GM23338 (cell line): Measurements from ENCODE around the gene CFTR. TPM values are rescaled to one million over a fixed set of nuclear protein-coding genes. Genes with fewer than 3 reads are reported as not detected.

ENCODE experiments used
- ATAC-seq: fragments of 200-7000 bp; cut with Tn5 transposase; 3 replicates; pipeline ENCODE4 v1.9.1; 2020
- DNase-seq: peaks from one replicate; pipeline ENCODE4 v3.0.0-alpha.2; 2015; ENCODE audit warnings: low spot score
- H2AFZ ChIP-seq: fragments of 200-600 bp; sonication (generic); 2 replicates; pipeline ENCODE4 v1.8.0; 2016; ENCODE audit warnings: antibody characterized with exemption, mild to moderate bottlenecking, moderate library complexity
- H3F3A ChIP-seq: fragments of 200-600 bp; sonication (generic); replicated peaks from 2 replicates; pipeline ENCODE4 v1.8.0; 2017; ENCODE audit warnings: antibody characterized with exemption, mixed run types, low read depth
- H3K27ac ChIP-seq: fragments of 200-600 bp; sonication (generic); 2 replicates; pipeline ENCODE4 v1.6.1; 2016; ENCODE audit warnings: low read depth
- H3K27me3 ChIP-seq: fragments of 200-600 bp; sonication (generic); 2 replicates; pipeline ENCODE4 v1.8.0; 2016; ENCODE audit warnings: mild to moderate bottlenecking, mixed run types, moderate library complexity; ENCODE audit not compliant: insufficient read depth
- H3K36me3 ChIP-seq: fragments of 200-600 bp; sonication (generic); 2 replicates; pipeline ENCODE4 v1.8.0; 2016; ENCODE audit warnings: mild to moderate bottlenecking; ENCODE audit not compliant: insufficient read depth
- H3K4me1 ChIP-seq: fragments of 200-600 bp; sonication (generic); 2 replicates; pipeline ENCODE4 v1.8.0; 2016; ENCODE audit warnings: mild to moderate bottlenecking, moderate library complexity; ENCODE audit not compliant: insufficient read depth
- H3K4me2 ChIP-seq: fragments of 200-600 bp; sonication (generic); 2 replicates; pipeline ENCODE4 v1.7.1; 2017; ENCODE audit warnings: mixed run types
- H3K4me3 ChIP-seq: fragments of 200-600 bp; sonication (generic); 2 replicates; pipeline ENCODE4 v1.6.1; 2016; ENCODE audit warnings: mixed run types
- H3K79me2 ChIP-seq: fragments of 200-600 bp; sonication (generic); replicated peaks from 2 replicates; pipeline ENCODE4 v1.8.0; 2017; ENCODE audit warnings: mild to moderate bottlenecking; ENCODE audit not compliant: insufficient read depth
- H3K9me2 ChIP-seq: fragments of 200-600 bp; sonication (generic); 2 replicates; pipeline ENCODE4 v1.8.0; 2017; ENCODE audit not compliant: insufficient read depth
- H4K20me1 ChIP-seq: fragments of 200-600 bp; sonication (generic); replicated peaks from 2 replicates; pipeline ENCODE4 v1.8.0; 2017; ENCODE audit warnings: mild to moderate bottlenecking; ENCODE audit not compliant: insufficient read depth
- H3K27ac Mint-ChIP-seq: 2 replicates; pipeline ENCODE4 v1.8.0; 2020; ENCODE audit warnings: inconsistent platforms, mild to moderate bottlenecking, moderate library complexity, mixed read lengths
- H3K27me3 Mint-ChIP-seq: 3 replicates; pipeline ENCODE4 v1.8.0; 2022; ENCODE audit warnings: low read depth, mild to moderate bottlenecking, moderate library complexity, mixed read lengths, inconsistent platforms; ENCODE audit not compliant: insufficient read depth, poor library complexity
- H3K36me3 Mint-ChIP-seq: 3 replicates; pipeline ENCODE4 v1.8.0; 2021; ENCODE audit warnings: low read depth, mild to moderate bottlenecking, inconsistent platforms, moderate library complexity, mixed read lengths
- H3K4me1 Mint-ChIP-seq: 3 replicates; pipeline ENCODE4 v1.8.0; 2020; ENCODE audit warnings: mild to moderate bottlenecking, inconsistent platforms, mixed read lengths
- H3K4me3 Mint-ChIP-seq: 3 replicates; pipeline ENCODE4 v1.8.0; 2021; ENCODE audit warnings: moderate library complexity, mild to moderate bottlenecking, inconsistent platforms, mixed read lengths
- H3K9me3 Mint-ChIP-seq: 3 replicates; pipeline ENCODE4 v1.8.0; 2020; ENCODE audit warnings: moderate library complexity, mild to moderate bottlenecking, inconsistent platforms, mixed read lengths
- NANOG ChIP-seq: IDR thresholded peaks from 2 replicates; pipeline ENCODE4 v1.6.1; 2016; ENCODE audit warnings: antibody characterized with exemption, borderline replicate concordance
- polyA plus RNA-seq: library from polyadenylated mRNA; unstranded; fragments of >200 nt; fragmentation: Nextera tagmentation; extraction: Ambion mirVana; gene quantifications from 2 replicates; pipeline ENCODE4 v1.2.1, GENCODE V29; 2016
- total RNA-seq: library from RNA; depleted of rRNA; stranded (reverse); fragments of >200 nt; shearing (Covaris generic); gene quantifications from 2 replicates; pipeline ENCODE4 v1.2.3, GENCODE V29; 2014
- TF ChIP-seq, protein P1 (sequence below): IDR thresholded peaks from one replicate; pipeline ENCODE4 v1.6.1; 2018; ENCODE audit warnings: antibody characterized with exemption; ENCODE audit not compliant: unreplicated experiment
- TF ChIP-seq, protein P2 (sequence below): fragments of 250-450 bp; sonication (Bioruptor Pico); IDR thresholded peaks from 2 replicates; pipeline ENCODE4 v1.5.0; 2020; ENCODE audit warnings: mild to moderate bottlenecking, moderate library complexity
- TF ChIP-seq, protein P3 (sequence below): IDR thresholded peaks from 2 replicates; pipeline ENCODE4 v1.6.1; 2016; ENCODE audit warnings: antibody characterized with exemption

CFTR gene
- total and polyA plus RNA-seq, 2 experiments from 2014 or later = 0.45 to 1.2 TPM

DNA sequence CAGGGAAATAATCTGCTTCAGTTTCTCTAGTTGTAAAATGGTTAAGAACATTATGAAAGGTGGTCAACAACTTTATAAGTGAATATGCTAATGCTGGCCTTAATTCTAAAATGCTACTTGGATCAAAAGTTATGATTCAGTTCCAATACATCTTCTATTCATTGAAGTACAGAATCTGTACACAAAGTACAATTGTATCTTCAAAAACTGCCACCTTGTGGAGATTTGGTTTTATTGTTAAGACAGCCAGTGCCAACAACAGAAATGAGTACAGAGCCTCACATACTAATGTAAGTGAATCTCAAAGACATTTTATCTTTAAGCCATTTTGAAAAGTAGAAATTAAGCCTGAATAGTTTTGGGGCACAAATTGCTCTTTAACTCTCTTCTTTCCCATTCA is 194.0 kb downstream of the CFTR start:
- H3K27ac ChIP-seq = peak overlapping the region; percentile 78
- H3K4me3 ChIP-seq = peak overlapping the region; percentile 38

DNA sequence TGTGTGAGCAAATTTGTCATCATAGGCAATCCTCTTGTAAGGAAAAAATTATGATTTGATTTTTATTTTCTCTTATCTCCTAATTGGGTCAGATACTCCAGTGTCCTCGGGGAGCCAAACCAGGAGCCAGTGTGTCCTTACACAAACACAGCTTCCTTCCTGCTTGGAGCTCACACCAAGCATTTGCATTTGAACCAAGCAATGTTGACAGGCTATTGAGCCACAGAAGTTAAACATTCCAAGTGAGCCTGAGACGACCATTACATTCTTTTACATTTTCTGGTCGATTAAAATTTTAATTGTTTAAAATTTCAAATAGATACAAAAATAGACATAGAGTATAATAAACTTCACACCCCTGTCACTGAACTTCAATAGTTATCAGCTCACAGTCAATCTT is 194.8 kb downstream of the CFTR start:
- no peaks in the 10 kb centered on the region for H4K20me1 ChIP-seq
- H3K79me2 ChIP-seq = no peaks in the 10 kb centered on the region
- H3K4me3 ChIP-seq = no peak overlapping the region
- peak overlapping the region; percentile 78; the same call in 1 of the 2 replicates for H3K27ac Mint-ChIP-seq
- H2AFZ ChIP-seq = no peak overlapping the region
- no peaks in the 10 kb centered on the region for H3F3A ChIP-seq
- H3K4me1 Mint-ChIP-seq = peaks cover 61% of the 10 kb centered on the region
- no peak overlapping the region for H3K4me3 Mint-ChIP-seq
- H3K36me3 Mint-ChIP-seq = no peaks in the 10 kb centered on the region
- TF ChIP-seq, protein P1, sequence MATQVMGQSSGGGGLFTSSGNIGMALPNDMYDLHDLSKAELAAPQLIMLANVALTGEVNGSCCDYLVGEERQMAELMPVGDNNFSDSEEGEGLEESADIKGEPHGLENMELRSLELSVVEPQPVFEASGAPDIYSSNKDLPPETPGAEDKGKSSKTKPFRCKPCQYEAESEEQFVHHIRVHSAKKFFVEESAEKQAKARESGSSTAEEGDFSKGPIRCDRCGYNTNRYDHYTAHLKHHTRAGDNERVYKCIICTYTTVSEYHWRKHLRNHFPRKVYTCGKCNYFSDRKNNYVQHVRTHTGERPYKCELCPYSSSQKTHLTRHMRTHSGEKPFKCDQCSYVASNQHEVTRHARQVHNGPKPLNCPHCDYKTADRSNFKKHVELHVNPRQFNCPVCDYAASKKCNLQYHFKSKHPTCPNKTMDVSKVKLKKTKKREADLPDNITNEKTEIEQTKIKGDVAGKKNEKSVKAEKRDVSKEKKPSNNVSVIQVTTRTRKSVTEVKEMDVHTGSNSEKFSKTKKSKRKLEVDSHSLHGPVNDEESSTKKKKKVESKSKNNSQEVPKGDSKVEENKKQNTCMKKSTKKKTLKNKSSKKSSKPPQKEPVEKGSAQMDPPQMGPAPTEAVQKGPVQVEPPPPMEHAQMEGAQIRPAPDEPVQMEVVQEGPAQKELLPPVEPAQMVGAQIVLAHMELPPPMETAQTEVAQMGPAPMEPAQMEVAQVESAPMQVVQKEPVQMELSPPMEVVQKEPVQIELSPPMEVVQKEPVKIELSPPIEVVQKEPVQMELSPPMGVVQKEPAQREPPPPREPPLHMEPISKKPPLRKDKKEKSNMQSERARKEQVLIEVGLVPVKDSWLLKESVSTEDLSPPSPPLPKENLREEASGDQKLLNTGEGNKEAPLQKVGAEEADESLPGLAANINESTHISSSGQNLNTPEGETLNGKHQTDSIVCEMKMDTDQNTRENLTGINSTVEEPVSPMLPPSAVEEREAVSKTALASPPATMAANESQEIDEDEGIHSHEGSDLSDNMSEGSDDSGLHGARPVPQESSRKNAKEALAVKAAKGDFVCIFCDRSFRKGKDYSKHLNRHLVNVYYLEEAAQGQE = no peak
- TF ChIP-seq NANOG = peak; percentile 57; the same call in 1 of the 2 replicates
- TF ChIP-seq, protein P2, sequence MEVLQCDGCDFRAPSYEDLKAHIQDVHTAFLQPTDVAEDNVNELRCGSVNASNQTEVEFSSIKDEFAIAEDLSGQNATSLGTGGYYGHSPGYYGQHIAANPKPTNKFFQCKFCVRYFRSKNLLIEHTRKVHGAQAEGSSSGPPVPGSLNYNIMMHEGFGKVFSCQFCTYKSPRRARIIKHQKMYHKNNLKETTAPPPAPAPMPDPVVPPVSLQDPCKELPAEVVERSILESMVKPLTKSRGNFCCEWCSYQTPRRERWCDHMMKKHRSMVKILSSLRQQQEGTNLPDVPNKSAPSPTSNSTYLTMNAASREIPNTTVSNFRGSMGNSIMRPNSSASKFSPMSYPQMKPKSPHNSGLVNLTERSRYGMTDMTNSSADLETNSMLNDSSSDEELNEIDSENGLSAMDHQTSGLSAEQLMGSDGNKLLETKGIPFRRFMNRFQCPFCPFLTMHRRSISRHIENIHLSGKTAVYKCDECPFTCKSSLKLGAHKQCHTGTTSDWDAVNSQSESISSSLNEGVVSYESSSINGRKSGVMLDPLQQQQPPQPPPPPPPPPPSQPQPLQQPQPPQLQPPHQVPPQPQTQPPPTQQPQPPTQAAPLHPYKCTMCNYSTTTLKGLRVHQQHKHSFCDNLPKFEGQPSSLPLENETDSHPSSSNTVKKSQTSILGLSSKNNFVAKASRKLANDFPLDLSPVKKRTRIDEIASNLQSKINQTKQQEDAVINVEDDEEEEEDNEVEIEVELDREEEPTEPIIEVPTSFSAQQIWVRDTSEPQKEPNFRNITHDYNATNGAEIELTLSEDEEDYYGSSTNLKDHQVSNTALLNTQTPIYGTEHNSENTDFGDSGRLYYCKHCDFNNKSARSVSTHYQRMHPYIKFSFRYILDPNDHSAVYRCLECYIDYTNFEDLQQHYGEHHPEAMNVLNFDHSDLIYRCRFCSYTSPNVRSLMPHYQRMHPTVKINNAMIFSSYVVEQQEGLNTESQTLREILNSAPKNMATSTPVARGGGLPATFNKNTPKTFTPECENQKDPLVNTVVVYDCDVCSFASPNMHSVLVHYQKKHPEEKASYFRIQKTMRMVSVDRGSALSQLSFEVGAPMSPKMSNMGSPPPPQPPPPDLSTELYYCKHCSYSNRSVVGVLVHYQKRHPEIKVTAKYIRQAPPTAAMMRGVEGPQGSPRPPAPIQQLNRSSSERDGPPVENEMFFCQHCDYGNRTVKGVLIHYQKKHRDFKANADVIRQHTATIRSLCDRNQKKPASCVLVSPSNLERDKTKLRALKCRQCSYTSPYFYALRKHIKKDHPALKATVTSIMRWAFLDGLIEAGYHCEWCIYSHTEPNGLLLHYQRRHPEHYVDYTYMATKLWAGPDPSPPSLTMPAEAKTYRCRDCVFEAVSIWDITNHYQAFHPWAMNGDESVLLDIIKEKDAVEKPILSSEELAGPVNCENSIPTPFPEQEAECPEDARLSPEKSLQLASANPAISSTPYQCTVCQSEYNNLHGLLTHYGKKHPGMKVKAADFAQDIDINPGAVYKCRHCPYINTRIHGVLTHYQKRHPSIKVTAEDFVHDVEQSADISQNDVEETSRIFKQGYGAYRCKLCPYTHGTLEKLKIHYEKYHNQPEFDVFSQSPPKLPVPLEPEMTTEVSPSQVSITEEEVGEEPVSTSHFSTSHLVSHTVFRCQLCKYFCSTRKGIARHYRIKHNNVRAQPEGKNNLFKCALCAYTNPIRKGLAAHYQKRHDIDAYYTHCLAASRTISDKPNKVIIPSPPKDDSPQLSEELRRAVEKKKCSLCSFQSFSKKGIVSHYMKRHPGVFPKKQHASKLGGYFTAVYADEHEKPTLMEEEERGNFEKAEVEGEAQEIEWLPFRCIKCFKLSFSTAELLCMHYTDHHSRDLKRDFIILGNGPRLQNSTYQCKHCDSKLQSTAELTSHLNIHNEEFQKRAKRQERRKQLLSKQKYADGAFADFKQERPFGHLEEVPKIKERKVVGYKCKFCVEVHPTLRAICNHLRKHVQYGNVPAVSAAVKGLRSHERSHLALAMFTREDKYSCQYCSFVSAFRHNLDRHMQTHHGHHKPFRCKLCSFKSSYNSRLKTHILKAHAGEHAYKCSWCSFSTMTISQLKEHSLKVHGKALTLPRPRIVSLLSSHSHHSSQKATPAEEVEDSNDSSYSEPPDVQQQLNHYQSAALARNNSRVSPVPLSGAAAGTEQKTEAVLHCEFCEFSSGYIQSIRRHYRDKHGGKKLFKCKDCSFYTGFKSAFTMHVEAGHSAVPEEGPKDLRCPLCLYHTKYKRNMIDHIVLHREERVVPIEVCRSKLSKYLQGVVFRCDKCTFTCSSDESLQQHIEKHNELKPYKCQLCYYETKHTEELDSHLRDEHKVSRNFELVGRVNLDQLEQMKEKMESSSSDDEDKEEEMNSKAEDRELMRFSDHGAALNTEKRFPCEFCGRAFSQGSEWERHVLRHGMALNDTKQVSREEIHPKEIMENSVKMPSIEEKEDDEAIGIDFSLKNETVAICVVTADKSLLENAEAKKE (CRISPR knock-in tag) = peak; percentile 60; the same call in 1 of the 2 replicates
- peaks cover 50% of the 10 kb centered on the region for H3K4me1 ChIP-seq
- H3K27me3 Mint-ChIP-seq = peaks cover 12% of the 10 kb centered on the region
- no peaks in the 10 kb centered on the region for H3K27me3 ChIP-seq
- H3K4me2 ChIP-seq = peak overlapping the region; percentile 4
- no peaks in the 10 kb centered on the region for H3K36me3 ChIP-seq
- no peaks in the 10 kb centered on the region for H3K9me2 ChIP-seq
- DNase-seq (peak; percentile 81), ATAC-seq (peak; percentile 80)
- H3K27ac ChIP-seq = peak overlapping the region; percentile 73
- peaks cover 4% of the 10 kb centered on the region; the same call in 1 of the 3 replicates for H3K9me3 Mint-ChIP-seq

More for the DNA sequence above, 194.0 kb downstream of the CFTR start:
- Mint-ChIP-seq H3K9me3 (peaks cover 4% of the 10 kb centered on the region; the same call in 1 of the 3 replicates), H3K36me3 (no peaks in the 10 kb centered on the region), H3K4me1 (peaks cover 61% of the 10 kb centered on the region), H3K4me3 (peak overlapping the region; percentile 32), H3K27ac (peak overlapping the region; percentile 91), H3K27me3 (peaks cover 12% of the 10 kb centered on the region)
- peaks cover 50% of the 10 kb centered on the region for H3K4me1 ChIP-seq
- H3K9me2 ChIP-seq = no peaks in the 10 kb centered on the region
- H3F3A ChIP-seq = no peaks in the 10 kb centered on the region
- no peaks in the 10 kb centered on the region for H4K20me1 ChIP-seq
- no peak for DNase-seq
- H3K4me2 ChIP-seq = peak overlapping the region; percentile 4
- peak overlapping the region; percentile 64 for H2AFZ ChIP-seq
- H3K36me3 ChIP-seq = no peaks in the 10 kb centered on the region
- no peaks in the 10 kb centered on the region for H3K27me3 ChIP-seq
- H3K79me2 ChIP-seq = no peaks in the 10 kb centered on the region
- TF ChIP-seq, protein P3, sequence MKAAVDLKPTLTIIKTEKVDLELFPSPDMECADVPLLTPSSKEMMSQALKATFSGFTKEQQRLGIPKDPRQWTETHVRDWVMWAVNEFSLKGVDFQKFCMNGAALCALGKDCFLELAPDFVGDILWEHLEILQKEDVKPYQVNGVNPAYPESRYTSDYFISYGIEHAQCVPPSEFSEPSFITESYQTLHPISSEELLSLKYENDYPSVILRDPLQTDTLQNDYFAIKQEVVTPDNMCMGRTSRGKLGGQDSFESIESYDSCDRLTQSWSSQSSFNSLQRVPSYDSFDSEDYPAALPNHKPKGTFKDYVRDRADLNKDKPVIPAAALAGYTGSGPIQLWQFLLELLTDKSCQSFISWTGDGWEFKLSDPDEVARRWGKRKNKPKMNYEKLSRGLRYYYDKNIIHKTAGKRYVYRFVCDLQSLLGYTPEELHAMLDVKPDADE = no peak
- no peak for ATAC-seq
